SK-N-SH (cell line): ENCODE results near the gene RAC3. TPM values are rescaled to one million over a fixed set of nuclear protein-coding genes. Genes with fewer than 3 reads are reported as not detected.

Experiments used
- CTCF ChIA-PET: fragments of 300-600, 350-600 bp; formaldehyde crosslinking; extraction: SDS; loops from one replicate; lab custom pipeline; 2021; lab: Yijun Ruan, JAX
- POLR2A ChIA-PET: fragments of 350-600 bp; sonication (Branson Sonifier 250); formaldehyde crosslinking; extraction: SDS; loops from one replicate; lab custom pipeline; 2020; ENCODE audit warnings: antibody characterized with exemption, inconsistent platforms; lab: Yijun Ruan, JAX
- DNase-seq: peaks from one replicate; pipeline ENCODE4 v3.0.0; 2012
- H2AFZ ChIP-seq: fragments of 200-600 bp; sonication (generic); 2 replicates; pipeline ENCODE4 v1.8.1; 2016; ENCODE audit warnings: antibody characterized with exemption, mild to moderate bottlenecking, low read depth
- H3F3A ChIP-seq: fragments of 200-600 bp; sonication (generic); replicated peaks from 2 replicates; pipeline ENCODE3; 2016; ENCODE audit warnings: antibody characterized with exemption, mild to moderate bottlenecking; ENCODE audit not compliant: insufficient read depth
- H3K27ac ChIP-seq, 2 experiments: fragments of 200-500 bp in 1 of 2; fragments of 200-600 bp in 1 of 2; sonication (Bioruptor generic) in 1 of 2; sonication (generic), shearing (Covaris generic) in 1 of 2; 2 replicates each; pipeline versions ENCODE4 v1.5.1 to v1.6.1; 2014 to 2016; ENCODE audit warnings: low read depth in 2 of 2, inconsistent platforms in 1 of 2, low read length in 1 of 2, mild to moderate bottlenecking in 1 of 2, mixed read lengths in 1 of 2
- H3K27me3 ChIP-seq: fragments of 200-600 bp; sonication (generic), shearing (Covaris generic); 2 replicates; pipeline ENCODE4 v1.6.1; 2016; ENCODE audit warnings: mixed run types; ENCODE audit not compliant: insufficient read depth
- H3K36me3 ChIP-seq, 2 experiments: fragments of 200-500 bp in 1 of 2; fragments of 200-600 bp in 1 of 2; sonication (Bioruptor generic) in 1 of 2; sonication (generic) in 1 of 2; replicated peaks in 1 of 2; 2 replicates each; pipeline versions ENCODE3 to v1.5.1; 2014 to 2016; ENCODE audit warnings: low read length in 1 of 2, mild to moderate bottlenecking in 1 of 2; ENCODE audit not compliant: insufficient read depth in 2 of 2, control insufficient read depth in 1 of 2
- H3K4me1 ChIP-seq, 2 experiments: fragments of 200-500 bp in 1 of 2; fragments of 200-600 bp in 1 of 2; sonication (Bioruptor generic) in 1 of 2; sonication (generic), shearing (Covaris generic) in 1 of 2; 2 replicates each; pipeline versions ENCODE4 v1.5.1 to v1.6.1; 2014 to 2016; ENCODE audit warnings: low read depth in 1 of 2, low read length in 1 of 2, mixed run types in 1 of 2; ENCODE audit not compliant: insufficient read depth in 2 of 2, control insufficient read depth in 1 of 2
- H3K4me2 ChIP-seq: fragments of 200-600 bp; sonication (generic), shearing (Covaris generic); 2 replicates; pipeline ENCODE4 v1.6.1; 2017; ENCODE audit warnings: mixed run types
- H3K4me3 ChIP-seq, 2 experiments: fragments of 200-500 bp in 1 of 2; fragments of 200-600 bp in 1 of 2; sonication (Bioruptor generic) in 1 of 2; sonication (generic), shearing (Covaris generic) in 1 of 2; 2 replicates each; pipeline versions ENCODE4 v1.5.1 to v1.8.1; 2014 to 2016; ENCODE audit warnings: low read depth in 2 of 2, inconsistent platforms in 1 of 2, low read length in 1 of 2, mild to moderate bottlenecking in 1 of 2, mixed read lengths in 1 of 2, moderate library complexity in 1 of 2
- H3K79me2 ChIP-seq: fragments of 200-600 bp; sonication (generic); 2 replicates; pipeline ENCODE4 v1.8.1; 2017; ENCODE audit warnings: mild to moderate bottlenecking; ENCODE audit not compliant: insufficient read depth
- H3K9ac ChIP-seq: fragments of 200-600 bp; sonication (generic); 2 replicates; pipeline ENCODE4 v1.6.1; 2017; ENCODE audit warnings: mixed run types
- H3K9me2 ChIP-seq: fragments of 200-600 bp; sonication (generic); 2 replicates; pipeline ENCODE4 v1.6.1; 2017; ENCODE audit warnings: mixed run types
- H3K9me3 ChIP-seq: fragments of 200-600 bp; sonication (generic); 2 replicates; pipeline ENCODE4 v1.6.1; 2017; ENCODE audit warnings: mixed run types, mild to moderate bottlenecking, moderate library complexity
- H4K20me1 ChIP-seq: fragments of 200-600 bp; sonication (generic); 2 replicates; pipeline ENCODE4 v1.6.1; 2017; ENCODE audit warnings: mild to moderate bottlenecking, mixed run types; ENCODE audit not compliant: insufficient read depth
- CHD2 ChIP-seq: fragments of 150-350 bp; IDR thresholded peaks from 2 replicates; pipeline ENCODE4 v1.6.1; 2018; ENCODE audit warnings: low read length; ENCODE audit not compliant: partially characterized antibody
- ELF1 ChIP-seq: IDR thresholded peaks from 2 replicates; pipeline ENCODE4 v1.4.0; 2012
- EP300 ChIP-seq, 2 experiments: IDR thresholded peaks; 2 replicates each; pipeline versions ENCODE4 v1.4.0 to v1.6.1; 2012; ENCODE audit warnings: borderline replicate concordance in 1 of 2, low read depth in 1 of 2, low read length in 1 of 2
- MEF2A ChIP-seq: IDR thresholded peaks from 2 replicates; pipeline ENCODE4 v1.4.0; 2012; ENCODE audit warnings: low read depth, borderline replicate concordance
- MXI1 ChIP-seq: IDR thresholded peaks from 2 replicates; pipeline ENCODE4 v1.6.1; 2012; ENCODE audit warnings: mild to moderate bottlenecking, low read depth, low read length, improper control_type of control experiment
- NRF1 ChIP-seq: IDR thresholded peaks from 2 replicates; pipeline ENCODE4 v1.6.1; 2012; ENCODE audit warnings: low read depth, mild to moderate bottlenecking, low read length
- POLR2AphosphoS5 ChIP-seq: IDR thresholded peaks from 2 replicates; pipeline ENCODE4 v1.6.1; 2012; ENCODE audit warnings: low read depth, low read length
- RCOR1 ChIP-seq: fragments of 150-350 bp; IDR thresholded peaks from 2 replicates; pipeline ENCODE4 v1.6.1; 2017; ENCODE audit warnings: antibody characterized with exemption, low read length
- RXRA ChIP-seq: IDR thresholded peaks from 2 replicates; pipeline ENCODE4 v1.4.0; 2012; ENCODE audit warnings: low read depth, mild to moderate bottlenecking, borderline replicate concordance
- SIN3A ChIP-seq: IDR thresholded peaks from 2 replicates; pipeline ENCODE4 v1.6.1; 2012; ENCODE audit warnings: low read depth, mild to moderate bottlenecking, low read length, moderate library complexity, borderline replicate concordance
- TAF1 ChIP-seq: IDR thresholded peaks from 2 replicates; pipeline ENCODE4 v1.6.1; 2012; ENCODE audit warnings: low read depth, mild to moderate bottlenecking, low read length, moderate library complexity, borderline replicate concordance
- WGBS: methylation state at CpG from one replicate; pipeline ENCODE4 v1.1.6; 2017; ENCODE audit warnings: low lambda C conversion rate; 5-methylcytosine and 5-hydroxymethylcytosine counted together
- polyA plus RNA-seq, 3 experiments: library from polyadenylated mRNA; depleted of rRNA; stranded (reverse); fragments of >200 nt; gene quantifications; 2 replicates each; pipeline ENCODE4 v1.2.3, GENCODE V29; 2012
- TF ChIP-seq, protein P1 (sequence below): IDR thresholded peaks from 2 replicates; pipeline ENCODE4 v1.6.1; 2012; ENCODE audit warnings: mild to moderate bottlenecking, low read depth, low read length, moderate library complexity
- TF ChIP-seq, protein P2 (sequence below): IDR thresholded peaks from 2 replicates; pipeline ENCODE4 v1.4.0; 2012; ENCODE audit warnings: low read depth, borderline replicate concordance
- TF ChIP-seq, protein P3 (sequence below): fragments of 200-600 bp; sonication (generic); IDR thresholded peaks from 2 replicates; pipeline ENCODE4 v1.6.1; 2017; ENCODE audit warnings: antibody characterized with exemption, mild to moderate bottlenecking, moderate library complexity
- TF ChIP-seq, protein P4 (sequence below): fragments of 150-350 bp; IDR thresholded peaks from 2 replicates; pipeline ENCODE4 v1.6.1; 2016; ENCODE audit warnings: mild to moderate bottlenecking, low read depth, low read length
- TF ChIP-seq, protein P5 (sequence below): IDR thresholded peaks from 2 replicates; pipeline ENCODE4; 2012

RAC3 gene
- polyA plus RNA-seq, 1 of the 3 experiments (the other 2 are of a cell fraction): 83.6 TPM

DNA sequence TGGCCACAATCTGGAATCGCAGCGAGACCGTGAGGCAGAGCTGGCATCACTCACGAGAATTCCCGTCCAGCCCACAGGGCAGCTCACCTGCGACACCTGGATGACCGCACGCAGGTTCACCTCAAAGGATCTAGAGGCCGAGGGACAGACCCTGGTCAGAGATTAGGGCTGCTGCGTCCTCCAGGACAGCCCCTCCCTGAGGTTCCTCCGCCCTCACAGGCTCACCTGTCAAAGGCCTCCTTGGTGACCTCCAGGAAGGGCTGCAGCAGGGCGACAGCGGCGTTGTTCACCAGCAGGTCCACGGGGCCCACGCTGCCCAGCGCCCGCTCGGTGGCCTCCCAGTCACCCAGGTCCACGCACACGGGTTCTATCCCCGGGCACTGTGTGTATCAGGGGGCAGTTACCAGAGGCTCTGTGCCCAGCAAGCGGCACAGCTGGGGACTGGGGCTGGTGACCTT lies 5.2 kb downstream of the RAC3 start:
- H3K4me2 ChIP-seq: peak overlapping the region; percentile 99
- TF ChIP-seq, protein P1, sequence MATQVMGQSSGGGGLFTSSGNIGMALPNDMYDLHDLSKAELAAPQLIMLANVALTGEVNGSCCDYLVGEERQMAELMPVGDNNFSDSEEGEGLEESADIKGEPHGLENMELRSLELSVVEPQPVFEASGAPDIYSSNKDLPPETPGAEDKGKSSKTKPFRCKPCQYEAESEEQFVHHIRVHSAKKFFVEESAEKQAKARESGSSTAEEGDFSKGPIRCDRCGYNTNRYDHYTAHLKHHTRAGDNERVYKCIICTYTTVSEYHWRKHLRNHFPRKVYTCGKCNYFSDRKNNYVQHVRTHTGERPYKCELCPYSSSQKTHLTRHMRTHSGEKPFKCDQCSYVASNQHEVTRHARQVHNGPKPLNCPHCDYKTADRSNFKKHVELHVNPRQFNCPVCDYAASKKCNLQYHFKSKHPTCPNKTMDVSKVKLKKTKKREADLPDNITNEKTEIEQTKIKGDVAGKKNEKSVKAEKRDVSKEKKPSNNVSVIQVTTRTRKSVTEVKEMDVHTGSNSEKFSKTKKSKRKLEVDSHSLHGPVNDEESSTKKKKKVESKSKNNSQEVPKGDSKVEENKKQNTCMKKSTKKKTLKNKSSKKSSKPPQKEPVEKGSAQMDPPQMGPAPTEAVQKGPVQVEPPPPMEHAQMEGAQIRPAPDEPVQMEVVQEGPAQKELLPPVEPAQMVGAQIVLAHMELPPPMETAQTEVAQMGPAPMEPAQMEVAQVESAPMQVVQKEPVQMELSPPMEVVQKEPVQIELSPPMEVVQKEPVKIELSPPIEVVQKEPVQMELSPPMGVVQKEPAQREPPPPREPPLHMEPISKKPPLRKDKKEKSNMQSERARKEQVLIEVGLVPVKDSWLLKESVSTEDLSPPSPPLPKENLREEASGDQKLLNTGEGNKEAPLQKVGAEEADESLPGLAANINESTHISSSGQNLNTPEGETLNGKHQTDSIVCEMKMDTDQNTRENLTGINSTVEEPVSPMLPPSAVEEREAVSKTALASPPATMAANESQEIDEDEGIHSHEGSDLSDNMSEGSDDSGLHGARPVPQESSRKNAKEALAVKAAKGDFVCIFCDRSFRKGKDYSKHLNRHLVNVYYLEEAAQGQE: 0 out of 2 replicates have a peak, but pooled peaks have one; percentile 14
- TF ChIP-seq MEF2A (no peak), RXRA (no peak), RCOR1 (no peak)
- TF ChIP-seq, protein P2, sequence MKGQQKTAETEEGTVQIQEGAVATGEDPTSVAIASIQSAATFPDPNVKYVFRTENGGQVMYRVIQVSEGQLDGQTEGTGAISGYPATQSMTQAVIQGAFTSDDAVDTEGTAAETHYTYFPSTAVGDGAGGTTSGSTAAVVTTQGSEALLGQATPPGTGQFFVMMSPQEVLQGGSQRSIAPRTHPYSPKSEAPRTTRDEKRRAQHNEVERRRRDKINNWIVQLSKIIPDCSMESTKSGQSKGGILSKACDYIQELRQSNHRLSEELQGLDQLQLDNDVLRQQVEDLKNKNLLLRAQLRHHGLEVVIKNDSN: no peak
- peak overlapping the region; percentile 66 for H3K9ac ChIP-seq
- peaks cover 5 to 8% of the 10 kb centered on the region in 2 experiments for H3K36me3 ChIP-seq
- no peaks in the 10 kb centered on the region for H4K20me1 ChIP-seq
- no peak for DNase-seq
- peaks cover 14% of the 10 kb centered on the region for H3F3A ChIP-seq
- ChIA-PET POLR2A (interaction anchor here (0.6 to 1.4 kb wide), 4 partner anchors 14 to 121 kb away, joined by 3 to 7 read pairs (median 4); partner anchors contain the start of genes CENPX and LRRC45), CTCF (interaction anchor here (0.7 to 35.7 kb wide), 22 partner anchors 9 to 169 kb away, joined by 3 to 1216 read pairs (median 4); partner anchors contain the start of genes ASPSCR1, CENPX, DUS1L and FASN)
- peaks cover 7 to 30% of the 10 kb centered on the region in 2 experiments for H3K4me1 ChIP-seq
- H3K79me2 ChIP-seq: no peaks in the 10 kb centered on the region
- no peaks in the 10 kb centered on the region for H3K27me3 ChIP-seq
- no peaks in the 10 kb centered on the region for H3K9me2 ChIP-seq
- peak overlapping the region; percentile 93 for H2AFZ ChIP-seq
- 40% methylated on average over 20 of the region's 23 CpGs for WGBS
- peak overlapping the region; percentile 74 to 92; a peak in 3 of 4 replicates for H3K27ac ChIP-seq
- H3K9me3 ChIP-seq: no peaks in the 10 kb centered on the region
- H3K4me3 ChIP-seq: peak overlapping the region; percentile 72 to 87

DNA sequence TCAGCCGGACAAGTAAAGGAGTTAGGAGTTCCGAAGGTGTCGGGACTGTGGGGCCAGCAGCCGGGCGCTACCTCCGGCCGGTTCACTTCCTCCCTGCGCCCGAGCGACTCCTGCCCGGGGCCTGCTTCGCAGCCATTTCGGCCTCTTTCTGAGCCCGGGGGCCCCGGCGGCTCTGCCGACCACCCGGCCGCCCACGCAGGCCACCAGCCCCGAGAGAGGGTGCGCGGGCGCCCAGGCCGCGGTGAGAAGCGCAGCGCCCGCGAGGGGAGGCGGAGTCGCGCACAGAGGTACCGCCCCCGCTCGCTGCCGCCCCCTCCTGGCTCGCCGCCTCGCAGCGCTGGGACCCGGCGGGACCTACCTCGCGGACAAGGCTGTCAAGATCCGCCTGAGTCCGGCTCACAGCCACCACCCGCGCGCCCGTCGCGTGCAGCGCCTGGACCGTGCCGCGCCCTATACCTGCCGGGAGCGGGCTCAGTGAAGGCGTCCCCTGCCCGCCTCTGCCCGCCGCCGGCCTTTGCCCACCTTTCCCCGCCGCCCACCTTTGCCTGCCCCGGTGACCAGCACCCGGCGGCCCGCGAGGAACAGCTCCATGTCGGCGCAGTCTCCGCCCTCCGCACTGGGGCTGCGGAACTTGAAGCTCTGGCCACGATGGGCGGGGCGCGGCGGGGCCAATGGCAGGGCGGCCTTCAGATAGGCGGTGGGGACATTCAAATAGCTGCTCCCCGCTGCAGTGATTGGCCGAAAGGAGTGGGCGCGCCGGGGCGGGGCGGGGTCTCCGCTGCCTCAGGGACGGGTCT lies 5.8 kb downstream of the RAC3 start, which contains the start of gene DCXR:
DCXR (minus strand) TSS at position 606 of the 797 bp plus-strand sequence; CDS start at position 591, 15 bp downstream.
- WGBS: 5% methylated on average over 34 of the region's 92 CpGs
- H3K9me3 ChIP-seq: no peaks in the 10 kb centered on the region
- ChIA-PET POLR2A (interaction anchor here (0.5 to 1.4 kb wide), 14 partner anchors 9 to 155 kb away, joined by 3 to 13 read pairs (median 4); partner anchors contain the start of genes CENPX, DUS1L, FASN and LRRC45), CTCF (interaction anchor here (0.6 to 35.7 kb wide), 43 partner anchors 8 to 227 kb away, joined by 3 to 1216 read pairs (median 4); partner anchors contain the start of genes CENPX, DUS1L, FASN and GPS1)
- H3K9ac ChIP-seq: peak within 1 kb of the TSS; percentile 66
- no peaks in the 10 kb centered on the region for H4K20me1 ChIP-seq
- H3K79me2 ChIP-seq: no peaks in the 10 kb centered on the region
- H3F3A ChIP-seq: peaks cover 14% of the 10 kb centered on the region
- H3K27ac ChIP-seq: peak within 1 kb of the TSS; percentile 74 to 92
- no peaks in the 10 kb centered on the region for H3K9me2 ChIP-seq
- peaks cover 5 to 8% of the 10 kb centered on the region in 2 experiments for H3K36me3 ChIP-seq
- H3K27me3 ChIP-seq: no peaks in the 10 kb centered on the region
- H3K4me1 ChIP-seq: peaks cover 7 to 27% of the 10 kb centered on the region in 2 experiments
- peak; percentile 100 for DNase-seq
- H2AFZ ChIP-seq: peak within 1 kb of the TSS; percentile 93
- H3K4me2 ChIP-seq: peak within 1 kb of the TSS; percentile 99
- peak within 1 kb of the TSS; percentile 72 to 87 for H3K4me3 ChIP-seq
- TF ChIP-seq TAF1 (peak; percentile 14; the same call in 1 of the 2 replicates), SIN3A (peak; percentile 78; the same call in 1 of the 2 replicates), ELF1 (peak; percentile 6; the same call in 1 of the 2 replicates), POLR2AphosphoS5 (peak; percentile 82), MXI1 (peak; percentile 96), NRF1 (peak; percentile 72), CHD2 (peak; percentile 21), EP300 (IDR thresholded peaks at IDR 0.05; ENCODE audit: borderline replicate concordance in 1 of 2, low read depth in 1 of 2, low read length in 1 of 2) (no peak)
- TF ChIP-seq, protein P3, sequence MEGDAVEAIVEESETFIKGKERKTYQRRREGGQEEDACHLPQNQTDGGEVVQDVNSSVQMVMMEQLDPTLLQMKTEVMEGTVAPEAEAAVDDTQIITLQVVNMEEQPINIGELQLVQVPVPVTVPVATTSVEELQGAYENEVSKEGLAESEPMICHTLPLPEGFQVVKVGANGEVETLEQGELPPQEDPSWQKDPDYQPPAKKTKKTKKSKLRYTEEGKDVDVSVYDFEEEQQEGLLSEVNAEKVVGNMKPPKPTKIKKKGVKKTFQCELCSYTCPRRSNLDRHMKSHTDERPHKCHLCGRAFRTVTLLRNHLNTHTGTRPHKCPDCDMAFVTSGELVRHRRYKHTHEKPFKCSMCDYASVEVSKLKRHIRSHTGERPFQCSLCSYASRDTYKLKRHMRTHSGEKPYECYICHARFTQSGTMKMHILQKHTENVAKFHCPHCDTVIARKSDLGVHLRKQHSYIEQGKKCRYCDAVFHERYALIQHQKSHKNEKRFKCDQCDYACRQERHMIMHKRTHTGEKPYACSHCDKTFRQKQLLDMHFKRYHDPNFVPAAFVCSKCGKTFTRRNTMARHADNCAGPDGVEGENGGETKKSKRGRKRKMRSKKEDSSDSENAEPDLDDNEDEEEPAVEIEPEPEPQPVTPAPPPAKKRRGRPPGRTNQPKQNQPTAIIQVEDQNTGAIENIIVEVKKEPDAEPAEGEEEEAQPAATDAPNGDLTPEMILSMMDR: peak; percentile 84
- TF ChIP-seq, protein P4, sequence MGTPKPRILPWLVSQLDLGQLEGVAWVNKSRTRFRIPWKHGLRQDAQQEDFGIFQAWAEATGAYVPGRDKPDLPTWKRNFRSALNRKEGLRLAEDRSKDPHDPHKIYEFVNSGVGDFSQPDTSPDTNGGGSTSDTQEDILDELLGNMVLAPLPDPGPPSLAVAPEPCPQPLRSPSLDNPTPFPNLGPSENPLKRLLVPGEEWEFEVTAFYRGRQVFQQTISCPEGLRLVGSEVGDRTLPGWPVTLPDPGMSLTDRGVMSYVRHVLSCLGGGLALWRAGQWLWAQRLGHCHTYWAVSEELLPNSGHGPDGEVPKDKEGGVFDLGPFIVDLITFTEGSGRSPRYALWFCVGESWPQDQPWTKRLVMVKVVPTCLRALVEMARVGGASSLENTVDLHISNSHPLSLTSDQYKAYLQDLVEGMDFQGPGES: peak; percentile 56
- TF ChIP-seq, protein P5, sequence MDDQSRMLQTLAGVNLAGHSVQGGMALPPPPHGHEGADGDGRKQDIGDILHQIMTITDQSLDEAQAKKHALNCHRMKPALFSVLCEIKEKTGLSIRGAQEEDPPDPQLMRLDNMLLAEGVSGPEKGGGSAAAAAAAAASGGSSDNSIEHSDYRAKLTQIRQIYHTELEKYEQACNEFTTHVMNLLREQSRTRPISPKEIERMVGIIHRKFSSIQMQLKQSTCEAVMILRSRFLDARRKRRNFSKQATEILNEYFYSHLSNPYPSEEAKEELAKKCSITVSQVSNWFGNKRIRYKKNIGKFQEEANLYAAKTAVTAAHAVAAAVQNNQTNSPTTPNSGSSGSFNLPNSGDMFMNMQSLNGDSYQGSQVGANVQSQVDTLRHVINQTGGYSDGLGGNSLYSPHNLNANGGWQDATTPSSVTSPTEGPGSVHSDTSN: peak; percentile 84
